ENCODE measurements around the gene COPS7A.

COPS7A gene

GRCh38 chr12:6770600-6770999 lies 46.8 kb downstream of the COPS7A start:
- DNase-seq: no peak

- peak; percentile 56 to 59 for DNase-seq
These were observed 47.2 kb downstream of the COPS7A start for GRCh38 chr12:6771091-6771495.

- no peak for DNase-seq
These were observed 47.9 kb downstream of the COPS7A start for GRCh38 chr12:6771509-6772330.

GRCh38 chr12:6772331-6772695 lies 48.5 kb downstream of the COPS7A start, which contains the start of gene LAG3:
TSS of gene LAG3 (plus strand) at chr12:6772520. CDS start at chr12:6772853, 333 bp downstream.
- no peak for DNase-seq

- DNase-seq: no peak
These were observed 49.1 kb downstream of the COPS7A start for GRCh38 chr12:6772726-6773589.

GRCh38 chr12:6773590-6774351 lies 49.9 kb downstream of the COPS7A start:
- no peak for DNase-seq

GRCh38 chr12:6774499-6775062 lies 50.7 kb downstream of the COPS7A start:
- no peak for DNase-seq

- DNase-seq: no peak
These were observed 51.6 kb downstream of the COPS7A start for GRCh38 chr12:6775185-6776174.

GRCh38 chr12:6777386-6777785 lies 53.5 kb downstream of the COPS7A start:
- DNase-seq: no peak

GRCh38 chr12:6778217-6778573 lies 54.3 kb downstream of the COPS7A start:
- no peak for DNase-seq

GRCh38 chr12:6778574-6779550 lies 55.0 kb downstream of the COPS7A start:
- peak; percentile 55 to 67 for DNase-seq

- DNase-seq: no peak
These were observed 56.0 kb downstream of the COPS7A start for GRCh38 chr12:6779708-6780432.

GRCh38 chr12:6780573-6780972 lies 56.7 kb downstream of the COPS7A start:
- no peak for DNase-seq

Measured in Kasumi-1 (cell line).